Muscle of leg (tissue), 11 donors: Measurements from ENCODE around the gene ELANE. TPM values are rescaled to one million over a fixed set of nuclear protein-coding genes. Genes with fewer than 3 reads are reported as not detected.
A peak's percentile ranks its signal among the peaks of the same experiment; 100 is the strongest.
"Not testable (repeated sequence)": the region's sequence is repeated elsewhere in the genome, so short reads cannot be mapped to it uniquely, and the experiment has no call there.

Experiments used
- DNase-seq: peaks from one replicate; pipeline ENCODE4 v3.0.0; 2013
- H3K27ac ChIP-seq: one replicate; pipeline ENCODE4 v1.5.1; 2013; ENCODE audit warnings: mild to moderate bottlenecking, low read length, control low read depth
- H3K27me3 ChIP-seq: one replicate; pipeline ENCODE4 v1.6.1; 2013; ENCODE audit warnings: low read length; ENCODE audit not compliant: control insufficient read depth, insufficient read depth
- H3K36me3 ChIP-seq: one replicate; pipeline ENCODE4 v1.6.1; 2013; ENCODE audit warnings: low read length; ENCODE audit not compliant: control insufficient read depth, insufficient read depth
- H3K4me1 ChIP-seq: one replicate; pipeline ENCODE4 v1.6.1; 2013; ENCODE audit warnings: low read length; ENCODE audit not compliant: control insufficient read depth, insufficient read depth
- H3K4me3 ChIP-seq: one replicate; pipeline ENCODE4 v1.5.1; 2013; ENCODE audit warnings: low read length, control low read depth
- H3K9me3 ChIP-seq: replicated peaks from 2 replicates; pipeline ENCODE4 v1.6.1; 2013; ENCODE audit warnings: low read depth, low read length; ENCODE audit not compliant: control insufficient read depth
- WGBS: methylation state at CpG from one replicate; pipeline ENCODE4 v1.1.5; 2013; ENCODE audit warnings: missing lambda C conversion rate; ENCODE audit not compliant: insufficient coverage; 5-methylcytosine and 5-hydroxymethylcytosine counted together
- polyA plus RNA-seq, 8 donors: library from polyadenylated mRNA; unstranded; fragments of 120-200 nt; gene quantifications; one replicate each; pipeline versions ENCODE4 v1.2.1 to v1.2.3, GENCODE V29; 2013; ENCODE audit warnings: inconsistent platforms in 1 of 8, low replicate concordance in 1 of 8; ENCODE audit not compliant: insufficient read length in 8 of 8, insufficient read depth in 1 of 8
- total RNA-seq: library from RNA; stranded (reverse); fragments of 120-200 nt; gene quantifications from one replicate; pipeline ENCODE4 v1.2.4, GENCODE V29; 2013

Gene ELANE
- total and polyA plus RNA-seq, 9 donors = 0.22 to 4.4 (median 0.67) TPM

GRCh38 chr19:825897-826644 lies 26.0 kb upstream of the ELANE start:
- no peaks in the 10 kb centered on the region for H3K9me3 ChIP-seq
- H3K4me3 ChIP-seq = no peak overlapping the region
- H3K27ac ChIP-seq = no peak overlapping the region
- DNase-seq = no peak
- WGBS = 84% methylated on average over 9 of the region's 19 CpGs
- no peaks in the 10 kb centered on the region for H3K4me1 ChIP-seq
- H3K27me3 ChIP-seq = peaks cover 40% of the 10 kb centered on the region
- no peaks in the 10 kb centered on the region for H3K36me3 ChIP-seq

GRCh38 chr19:827314-827709 lies 24.8 kb upstream of the ELANE start:
- no peaks in the 10 kb centered on the region for H3K36me3 ChIP-seq
- no peak overlapping the region for H3K27ac ChIP-seq
- H3K9me3 ChIP-seq = no peaks in the 10 kb centered on the region
- no peak overlapping the region for H3K4me3 ChIP-seq
- no peaks in the 10 kb centered on the region for H3K4me1 ChIP-seq
- H3K27me3 ChIP-seq = peaks cover 46% of the 10 kb centered on the region
- 83% methylated on average over 4 of the region's 11 CpGs for WGBS
- DNase-seq = peak; percentile 2

GRCh38 chr19:827710-828321 lies 24.3 kb upstream of the ELANE start, which contains the start of gene AZU1:
TSS of gene AZU1 (plus strand) at chr19:827837. CDS start at chr19:827847, 10 bp downstream.
- Histone ChIP-seq H3K9me3 (no peaks in the 10 kb centered on the region), H3K4me3 (no peak within 1 kb of the TSS), H3K27ac (no peak within 1 kb of the TSS), H3K36me3 (no peaks in the 10 kb centered on the region), H3K4me1 (no peaks in the 10 kb centered on the region), H3K27me3 (peaks cover 41% of the 10 kb centered on the region)
- DNase-seq = no peak
- 62% methylated on average over 24 of the region's 33 CpGs for WGBS

- 72% methylated on average over 14 of the region's 18 CpGs for WGBS
Observed at GRCh38 chr19:829129-829758, 22.9 kb upstream of the ELANE start.

GRCh38 chr19:831407-832369 lies 20.4 kb upstream of the ELANE start:
- Histone ChIP-seq H3K27me3 (peaks cover 46% of the 10 kb centered on the region), H3K4me3 (no peak overlapping the region), H3K4me1 (no peaks in the 10 kb centered on the region), H3K36me3 (no peaks in the 10 kb centered on the region), H3K27ac (no peak overlapping the region), H3K9me3 (no peaks in the 10 kb centered on the region)
- 46% methylated on average over 22 of the region's 38 CpGs for WGBS
- no peak for DNase-seq

More at GRCh38 chr19:829129-829758, 22.9 kb upstream of the ELANE start:
- Histone ChIP-seq H3K4me3 (no peak overlapping the region), H3K27me3 (peaks cover 34% of the 10 kb centered on the region), H3K27ac (no peak overlapping the region), H3K9me3 (no peaks in the 10 kb centered on the region), H3K36me3 (no peaks in the 10 kb centered on the region), H3K4me1 (no peaks in the 10 kb centered on the region)
- no peak for DNase-seq

- DNase-seq = no peak
- H3K4me1 ChIP-seq = peaks cover 3% of the 10 kb centered on the region
- H3K4me3 ChIP-seq = no peak overlapping the region
- no peaks in the 10 kb centered on the region for H3K9me3 ChIP-seq
- no peak overlapping the region for H3K27ac ChIP-seq
- 58% methylated on average over 19 of the region's 24 CpGs for WGBS
- H3K27me3 ChIP-seq = peaks cover 58% of the 10 kb centered on the region
- no peaks in the 10 kb centered on the region for H3K36me3 ChIP-seq
Observed at GRCh38 chr19:834216-834615, 17.9 kb upstream of the ELANE start.

- WGBS = 54% methylated on average over 29 of the region's 36 CpGs
- DNase-seq = peak; percentile 24
- Histone ChIP-seq H3K4me1 (peaks cover 8% of the 10 kb centered on the region), H3K27me3 (peaks cover 57% of the 10 kb centered on the region), H3K4me3 (no peak overlapping the region), H3K27ac (no peak overlapping the region), H3K36me3 (no peaks in the 10 kb centered on the region), H3K9me3 (no peaks in the 10 kb centered on the region)
Observed at GRCh38 chr19:835210-835810, 16.8 kb upstream of the ELANE start.

GRCh38 chr19:840519-841206 lies 11.4 kb upstream of the ELANE start, which contains the start of gene PRTN3:
TSS of gene PRTN3 (plus strand) at chr19:840999. CDS start at chr19:841009, 10 bp downstream.
- Histone ChIP-seq H3K9me3 (no peaks in the 10 kb centered on the region), H3K27ac (no peak within 1 kb of the TSS), H3K27me3 (peaks cover 61% of the 10 kb centered on the region), H3K36me3 (no peaks in the 10 kb centered on the region), H3K4me3 (no peak within 1 kb of the TSS), H3K4me1 (peaks cover 15% of the 10 kb centered on the region)
- DNase-seq = no peak
- 54% methylated on average over 19 of the region's 24 CpGs for WGBS

GRCh38 chr19:842802-843179 lies 9.3 kb upstream of the ELANE start:
- not testable (repeated sequence) for H3K4me3 ChIP-seq, DNase-seq, H3K9me3 ChIP-seq, H3K27ac ChIP-seq, H3K36me3 ChIP-seq
- WGBS = 62% methylated on average over 1 of the region's 7 CpGs
- peaks cover 19% of the 10 kb centered on the region for H3K4me1 ChIP-seq
- peaks cover 67% of the 10 kb centered on the region for H3K27me3 ChIP-seq
